GM18498 (cell line): Measurements from ENCODE around the gene PLA2G3.
A peak's percentile ranks its signal among the peaks of the same experiment; 100 is the strongest.

ENCODE experiments used
- ATAC-seq: cut with Tn5 transposase; IDR thresholded peaks from one replicate; pipeline ENCODE4 v1.9.1; 2021; ENCODE audit warnings: mild to moderate bottlenecking, moderate library complexity; ENCODE audit not compliant: unreplicated experiment

Gene PLA2G3

GRCh38 chr22:31087744-31088215 is 52.5 kb downstream of the PLA2G3 start:
- ATAC-seq: no peak

GRCh38 chr22:31086703-31087330 is 53.5 kb downstream of the PLA2G3 start:
- ATAC-seq: no peak

GRCh38 chr22:31085928-31086327 is 54.4 kb downstream of the PLA2G3 start:
- ATAC-seq: no peak

- no peak for ATAC-seq
Observed at GRCh38 chr22:31085493-31085824, 54.8 kb downstream of the PLA2G3 start.

- peak; percentile 68 for ATAC-seq
Observed at GRCh38 chr22:31084811-31085492, 55.4 kb downstream of the PLA2G3 start.
